ENCODE data around the gene MUS81.

Gene MUS81

GRCh38 chr11:65861533-65862183, 1.4 kb downstream of the MUS81 start:
- no peak for FAIRE-seq

- FAIRE-seq, result no peak
These were observed 2.0 kb downstream of the MUS81 start for GRCh38 chr11:65862191-65862735.

DNA sequence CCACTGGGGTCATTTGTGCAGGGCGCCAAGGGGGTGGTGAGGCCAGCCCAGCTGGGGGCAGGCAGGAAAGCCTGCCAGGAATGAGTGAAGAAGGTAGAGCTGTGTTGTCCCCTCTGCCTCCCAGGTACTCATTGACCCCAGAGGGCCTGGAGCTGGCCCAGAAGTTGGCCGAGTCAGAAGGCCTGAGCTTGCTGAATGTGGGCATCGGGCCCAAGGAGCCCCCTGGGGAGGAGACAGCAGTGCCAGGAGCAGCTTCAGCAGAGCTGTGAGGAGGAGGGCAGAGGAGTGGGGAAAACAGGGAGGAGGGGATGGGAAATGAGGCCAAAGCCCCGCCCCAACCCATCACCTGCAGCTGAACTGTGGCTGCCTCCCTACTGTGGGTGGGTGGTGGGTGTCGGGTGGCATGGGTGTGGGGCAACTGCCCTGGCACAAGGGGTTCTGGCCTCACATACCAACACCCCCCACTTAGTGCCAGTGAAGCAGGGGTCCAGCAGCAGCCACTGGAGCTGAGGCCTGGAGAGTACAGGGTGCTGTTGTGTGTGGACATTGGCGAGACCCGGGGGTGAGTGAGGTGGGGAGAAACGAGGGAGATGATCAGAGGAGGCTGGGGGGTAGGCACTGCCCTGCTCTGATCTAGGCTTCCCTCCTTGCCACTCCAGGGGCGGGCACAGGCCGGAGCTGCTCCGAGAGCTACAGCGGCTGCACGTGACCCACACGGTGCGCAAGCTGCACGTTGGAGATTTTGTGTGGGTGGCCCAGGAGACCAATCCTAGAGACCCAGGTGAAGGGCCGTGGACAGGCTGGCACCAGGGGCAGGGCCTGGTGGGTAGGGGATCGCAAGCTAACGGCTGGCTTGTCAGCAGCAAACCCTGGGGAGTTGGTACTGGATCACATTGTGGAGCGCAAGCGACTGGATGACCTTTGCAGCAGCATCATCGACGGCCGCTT, 3.0 kb downstream of the MUS81 start:
- no peak for FAIRE-seq

- no peak for FAIRE-seq
These were observed 3.9 kb downstream of the MUS81 start for GRCh38 chr11:65863889-65864705.

GRCh38 chr11:65864706-65865471, 4.7 kb downstream of the MUS81 start:
- no peak for FAIRE-seq

DNA sequence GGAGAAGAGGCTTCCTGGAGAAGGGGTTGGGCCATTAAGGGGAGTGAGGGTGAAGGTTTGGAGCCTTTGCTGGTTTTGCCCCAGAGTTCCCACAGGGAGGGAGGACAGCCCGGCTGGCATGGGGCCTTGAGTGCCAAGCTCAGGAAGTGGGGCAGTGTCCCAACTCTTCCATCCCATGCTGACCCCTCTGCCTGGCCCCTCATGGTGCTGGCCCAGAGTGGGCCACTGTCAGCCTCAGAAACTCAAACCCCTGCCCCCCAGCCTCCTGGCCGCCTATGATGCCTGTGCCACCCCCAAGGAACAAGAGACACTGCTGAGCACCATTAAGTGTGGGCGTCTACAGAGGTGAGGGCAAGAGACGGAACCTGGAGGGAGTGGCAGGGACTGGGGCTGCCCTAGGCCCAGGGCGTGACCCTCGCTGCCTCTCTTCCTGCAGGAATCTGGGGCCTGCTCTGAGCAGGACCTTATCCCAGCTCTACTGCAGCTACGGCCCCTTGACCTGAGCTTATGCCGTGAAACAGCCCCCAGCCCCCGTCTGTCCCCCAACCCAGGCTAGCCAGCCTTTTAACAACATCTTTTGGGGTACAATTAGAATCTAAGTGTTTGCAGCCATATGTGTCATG, 5.4 kb downstream of the MUS81 start:
- FAIRE-seq, result no peak

- FAIRE-seq, result no peak
These were observed 6.5 kb downstream of the MUS81 start for GRCh38 chr11:65866509-65867283.

DNA sequence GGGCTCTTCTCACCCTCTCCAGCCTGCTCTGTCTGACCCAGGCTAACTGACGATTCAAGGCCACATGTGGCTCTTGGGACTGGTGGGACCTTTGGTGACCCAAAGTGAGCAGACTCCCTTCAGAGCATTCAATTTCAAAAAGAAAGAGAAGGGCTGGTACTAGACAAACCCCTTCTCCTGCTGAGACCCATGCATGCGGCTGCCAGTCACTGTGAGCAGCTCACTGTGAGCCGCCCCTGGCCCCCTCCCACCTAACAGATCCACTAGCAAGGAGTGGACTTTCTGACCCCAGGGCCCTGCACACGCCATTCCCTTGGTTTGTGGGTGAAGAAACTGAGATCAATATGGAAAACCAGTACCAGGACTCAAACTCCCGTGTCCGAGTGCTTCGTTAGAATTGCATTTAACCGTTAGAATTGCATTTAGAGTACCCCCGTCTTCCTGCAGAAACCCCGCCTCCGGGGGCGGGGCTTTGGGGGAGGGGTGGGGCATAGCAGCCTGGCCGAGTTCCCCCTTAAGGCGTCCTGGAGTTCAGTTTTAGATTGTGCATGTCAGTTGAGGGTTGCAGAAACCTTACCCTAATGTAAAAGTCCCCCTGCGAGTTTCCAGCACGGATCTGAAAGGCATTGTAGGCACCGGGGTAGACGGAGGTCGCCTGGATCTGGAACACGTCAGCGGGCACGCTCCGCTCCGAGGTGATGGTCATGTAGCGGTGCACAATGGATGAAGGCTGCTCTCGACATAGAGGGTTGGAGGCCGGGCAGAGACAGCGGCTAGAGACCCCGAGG, 7.2 kb downstream of the MUS81 start:
- no peak for FAIRE-seq

GRCh38 chr11:65868076-65868667, 7.9 kb downstream of the MUS81 start:
- FAIRE-seq, result no peak

DNA sequence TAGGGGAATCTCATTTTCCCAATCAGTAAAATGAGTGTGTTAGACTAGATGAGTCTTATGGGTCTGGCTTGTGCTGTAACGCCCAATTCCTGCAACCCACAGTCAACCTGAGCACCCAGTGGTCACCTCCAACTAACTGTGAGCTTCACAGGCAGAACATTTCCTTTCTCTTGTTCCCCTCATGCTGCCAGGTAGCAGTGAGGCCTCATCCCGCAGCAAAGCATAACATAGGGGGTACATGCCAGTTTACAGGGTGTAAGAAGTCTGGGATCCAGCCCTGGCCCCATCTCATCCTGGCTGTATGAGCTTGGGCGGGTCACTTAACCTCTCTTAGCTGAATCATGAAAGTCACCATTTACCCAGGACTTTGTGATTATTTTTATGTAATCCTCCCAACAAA, 8.7 kb downstream of the MUS81 start:
- no peak for FAIRE-seq

- no peak for FAIRE-seq
These were observed 9.5 kb downstream of the MUS81 start for GRCh38 chr11:65869643-65870306.

DNA sequence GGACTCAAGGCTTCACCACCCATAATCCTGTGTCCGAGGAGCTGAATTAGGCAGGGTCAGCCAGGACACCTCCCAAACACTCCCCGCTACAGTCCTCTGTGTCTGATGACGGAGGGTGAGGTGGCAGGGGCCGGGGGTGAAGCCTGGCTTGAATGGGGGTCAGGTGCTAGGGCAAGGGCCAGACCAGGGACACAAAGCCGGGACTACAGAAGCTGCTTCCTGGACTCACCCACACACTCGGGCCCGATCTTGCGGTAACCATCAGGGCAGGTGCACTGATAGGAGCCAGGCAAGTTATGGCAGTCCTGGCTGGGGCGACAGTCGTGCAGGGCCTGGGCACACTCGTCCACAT, 10.1 kb downstream of the MUS81 start:
- FAIRE-seq, result no peak

- FAIRE-seq, result no peak
These were observed 10.8 kb downstream of the MUS81 start for GRCh38 chr11:65870706-65871681.

DNA sequence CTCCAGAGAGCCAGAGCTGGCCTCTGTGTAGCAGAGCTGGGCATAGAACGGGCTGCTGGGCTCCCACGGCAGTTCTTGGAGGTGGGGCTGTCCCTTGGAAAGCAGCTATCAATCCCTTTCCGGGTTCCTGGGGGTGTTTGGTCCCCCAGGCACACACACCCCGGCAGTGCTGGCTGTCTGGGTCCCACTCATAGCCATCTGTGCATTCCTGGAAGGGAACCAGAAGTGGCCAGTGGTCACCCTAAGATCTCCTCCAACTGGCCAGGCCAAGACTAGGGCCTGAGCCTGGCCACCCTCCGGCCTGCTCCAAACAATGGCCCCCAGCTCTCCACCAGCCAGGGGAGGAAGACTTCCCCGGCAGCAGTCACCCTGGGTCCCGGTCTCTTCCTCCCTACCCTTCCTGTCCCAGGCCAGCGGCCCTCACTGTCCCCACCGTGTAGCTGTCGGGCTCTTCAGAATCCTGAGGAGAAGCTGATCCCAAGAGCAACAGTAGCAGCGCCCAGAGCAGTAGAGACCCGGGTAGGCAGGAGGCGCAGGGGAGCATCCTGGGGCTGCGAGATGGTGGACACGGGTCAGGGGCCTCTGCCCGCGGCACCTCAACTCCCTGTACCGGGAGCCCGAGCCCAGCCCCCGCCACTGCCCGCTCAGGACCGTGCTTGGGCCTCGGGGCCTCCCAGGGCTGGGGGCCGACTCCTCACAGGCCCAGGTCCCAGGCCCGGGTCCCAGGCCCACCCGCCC, 11.7 kb downstream of the MUS81 start:
- no peak for FAIRE-seq

GRCh38 chr11:65872586-65873317, 12.5 kb downstream of the MUS81 start, which contains the start of gene EFEMP2:
Gene EFEMP2, minus strand, starts transcription at chr11:65872800. Its CDS starts 446 bp downstream, at chr11:65872354.
- no peak for FAIRE-seq
